NCI-H82 (cell line): ENCODE results near the gene C4BPB.
A peak's percentile ranks its signal among the peaks of the same experiment; 100 is the strongest.

Experiments used
- DNase-seq: peaks from one replicate; lab custom pipeline; 2025; lab: John Stamatoyannopoulos, UW

C4BPB gene

DNA sequence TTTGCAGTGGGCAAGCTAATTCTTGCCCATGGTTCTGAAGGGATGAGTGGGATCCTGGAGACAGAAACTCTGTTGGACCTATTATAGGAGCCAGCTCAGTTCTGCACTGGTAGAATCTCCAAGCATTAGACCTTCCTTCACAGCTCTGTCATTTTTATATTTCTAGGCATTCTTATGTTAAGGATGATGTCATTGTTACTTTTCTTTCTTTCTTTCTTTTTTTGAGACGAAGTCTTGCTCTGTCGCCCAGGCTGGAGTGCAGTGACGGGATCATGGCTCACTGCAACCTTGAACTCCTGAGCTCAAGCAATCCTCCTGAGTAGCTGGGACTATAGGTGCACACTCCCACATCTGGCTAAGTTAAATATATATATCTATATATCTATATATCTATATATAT is 28.1 kb upstream of the C4BPB start:
- no peak for DNase-seq

DNA sequence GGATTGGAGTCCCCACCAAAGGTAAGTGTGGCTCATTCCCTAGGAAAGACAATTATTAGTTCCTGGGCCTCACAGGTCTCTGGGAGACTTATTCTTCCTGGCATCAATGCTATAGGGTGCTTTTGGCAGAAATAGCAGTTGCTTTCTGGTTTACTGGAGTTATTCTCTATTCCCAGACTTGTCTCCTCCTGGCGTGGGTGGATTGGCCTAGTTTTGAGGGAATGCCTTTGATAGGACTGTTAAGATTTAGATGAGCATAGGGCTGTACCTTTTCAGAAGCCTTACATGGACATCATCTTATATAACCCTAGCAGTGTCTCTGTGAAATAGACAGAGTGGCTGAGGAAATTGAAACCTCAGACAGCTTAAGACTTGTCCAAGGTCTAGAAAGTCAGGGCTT is 26.6 kb upstream of the C4BPB start:
- DNase-seq: no peak

DNA sequence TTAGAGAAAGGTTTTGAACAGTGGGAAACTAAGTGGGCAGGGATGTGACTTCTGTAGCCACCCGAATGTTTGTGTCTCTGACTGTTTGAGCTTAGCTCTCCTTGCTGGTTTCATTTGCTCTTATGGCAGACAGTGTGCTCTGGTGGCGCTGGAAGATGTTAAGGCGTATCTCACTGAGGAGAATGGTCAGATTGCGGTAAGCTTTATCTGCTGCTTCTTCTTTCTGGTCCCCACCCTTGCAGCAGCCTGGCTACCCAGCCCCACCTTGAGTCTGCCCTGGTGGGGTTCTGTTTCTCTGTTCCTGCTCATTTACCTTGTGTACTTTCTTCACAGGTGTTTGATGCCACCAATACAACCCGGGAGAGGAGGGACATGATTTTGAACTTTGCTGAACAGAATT is 25.6 kb upstream of the C4BPB start:
- no peak for DNase-seq

DNA sequence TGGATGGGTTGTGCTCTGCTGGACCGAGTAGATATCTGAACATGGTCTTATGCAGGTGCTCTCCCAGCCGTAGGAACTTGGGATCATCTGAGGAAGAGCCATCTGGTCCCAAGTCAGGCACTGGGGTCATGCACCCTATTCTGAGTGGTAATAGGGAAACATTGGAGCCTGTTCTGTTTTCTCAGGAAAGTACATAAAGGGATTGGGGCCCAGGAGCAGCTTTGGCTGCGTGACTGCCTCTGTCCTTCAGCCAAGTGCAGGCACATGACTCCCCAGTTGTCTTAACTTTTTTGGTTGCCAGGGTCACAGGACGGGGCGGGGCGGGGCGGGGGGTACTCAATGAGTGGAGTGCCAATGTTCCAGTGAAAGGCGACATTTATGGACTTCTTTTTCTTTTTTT is 24.1 kb upstream of the C4BPB start:
- no peak for DNase-seq

DNA sequence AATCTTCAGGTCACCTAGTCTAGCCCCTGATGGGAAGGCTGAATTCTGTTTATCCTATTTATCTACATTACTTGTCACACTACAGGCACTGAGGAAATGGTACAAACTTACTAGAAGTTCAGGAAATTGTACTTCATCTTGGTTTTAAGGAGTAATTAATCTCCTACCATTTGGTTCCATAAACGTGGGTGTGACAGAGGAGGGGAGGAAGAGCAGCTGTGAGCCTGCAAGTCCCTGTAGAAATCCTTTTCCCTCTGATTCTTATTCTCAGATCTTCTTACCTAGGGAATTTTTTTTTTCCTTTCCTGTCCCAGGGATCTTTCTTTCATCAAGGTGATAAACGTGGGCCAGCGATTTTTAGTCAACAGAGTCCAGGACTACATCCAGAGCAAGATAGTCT is 21.5 kb upstream of the C4BPB start:
- DNase-seq: no peak

DNA sequence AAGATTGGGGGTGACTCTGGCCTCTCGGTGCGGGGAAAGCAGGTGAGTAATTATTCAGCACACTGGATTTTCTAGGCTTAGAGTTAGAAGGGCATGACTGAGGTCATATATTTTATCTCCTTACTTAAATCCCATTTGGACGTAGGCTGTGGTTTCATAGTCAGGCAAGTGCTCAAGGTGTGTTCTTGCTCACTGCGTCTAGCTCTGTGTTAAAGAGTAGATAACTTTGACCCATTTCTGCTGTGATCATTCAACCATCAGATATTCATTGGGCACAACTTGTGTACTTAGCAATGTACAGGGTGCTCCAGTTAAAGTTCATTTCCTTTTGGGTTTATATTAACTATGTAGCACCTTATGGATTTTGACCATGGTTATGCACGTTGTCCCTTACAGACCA is 21.0 kb upstream of the C4BPB start:
- DNase-seq: peak; percentile 51

DNA sequence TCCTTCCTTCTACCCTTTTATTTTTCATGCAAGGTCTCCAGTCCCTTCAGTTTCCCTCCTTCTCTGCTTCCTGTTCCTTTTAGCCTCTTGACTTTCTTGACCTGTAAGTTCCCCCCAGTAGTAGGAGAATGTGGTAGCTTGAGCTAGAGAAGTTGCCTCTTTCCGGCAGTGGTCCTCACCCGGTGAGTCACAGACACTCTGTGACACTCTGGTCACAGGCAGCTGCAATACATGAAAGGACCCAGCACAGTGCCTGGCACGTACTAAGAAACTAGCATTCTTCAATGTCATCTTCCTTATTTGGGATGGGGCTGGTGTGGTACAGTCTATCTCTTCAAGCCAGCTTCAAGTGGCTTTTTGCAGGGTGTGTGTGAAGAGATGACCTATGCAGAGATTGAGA is 19.6 kb upstream of the C4BPB start:
- no peak for DNase-seq

DNA sequence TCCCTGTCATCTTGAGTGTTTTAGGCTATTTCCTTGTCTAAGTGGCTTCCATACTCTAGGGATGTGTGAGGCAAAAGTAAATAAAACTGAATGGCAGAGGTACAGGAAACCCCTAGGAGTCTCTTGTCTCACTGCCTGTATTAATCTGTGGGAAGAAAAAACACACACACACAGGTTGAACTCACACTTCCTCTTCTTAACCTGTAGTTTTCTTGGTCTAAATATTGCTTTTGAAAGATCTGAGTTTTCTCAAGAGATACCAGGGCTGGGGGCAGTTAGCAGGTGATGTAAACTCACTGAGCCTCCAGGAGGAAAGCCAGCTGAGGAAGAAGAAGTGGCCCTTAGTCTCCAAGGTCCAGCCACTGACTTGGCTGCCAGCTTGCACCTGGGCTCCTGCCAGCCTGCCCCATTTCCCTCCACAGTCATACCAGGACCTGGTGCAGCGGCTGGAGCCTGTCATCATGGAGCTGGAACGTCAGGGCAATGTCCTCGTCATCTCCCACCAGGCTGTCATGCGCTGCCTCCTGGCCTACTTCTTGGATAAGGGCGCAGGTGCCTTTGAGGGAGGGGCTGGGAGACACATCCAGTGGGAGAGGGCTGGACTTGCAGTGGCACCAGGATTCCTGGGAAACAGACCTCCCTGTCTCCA is 18.7 kb upstream of the C4BPB start:
- no peak for DNase-seq

DNA sequence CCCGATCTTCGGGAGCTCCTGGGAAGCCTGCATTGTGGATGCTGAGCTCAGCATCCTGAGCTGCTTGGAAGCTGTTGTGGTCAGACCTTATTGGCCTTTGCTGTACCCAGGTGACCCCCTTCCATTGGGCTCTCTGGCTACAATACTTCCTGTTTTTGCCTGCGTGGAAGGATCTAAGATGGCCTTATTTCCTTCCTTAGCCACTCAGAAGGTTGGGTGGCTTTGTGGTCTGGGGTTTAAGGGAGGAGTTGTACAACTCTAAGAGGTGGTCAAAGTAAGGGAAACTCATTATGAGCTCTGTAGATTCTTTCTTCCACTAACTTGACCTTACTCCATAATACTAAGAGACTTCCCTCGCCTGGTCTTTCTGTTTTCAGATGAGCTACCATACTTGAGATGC is 17.8 kb upstream of the C4BPB start:
- no peak for DNase-seq

DNA sequence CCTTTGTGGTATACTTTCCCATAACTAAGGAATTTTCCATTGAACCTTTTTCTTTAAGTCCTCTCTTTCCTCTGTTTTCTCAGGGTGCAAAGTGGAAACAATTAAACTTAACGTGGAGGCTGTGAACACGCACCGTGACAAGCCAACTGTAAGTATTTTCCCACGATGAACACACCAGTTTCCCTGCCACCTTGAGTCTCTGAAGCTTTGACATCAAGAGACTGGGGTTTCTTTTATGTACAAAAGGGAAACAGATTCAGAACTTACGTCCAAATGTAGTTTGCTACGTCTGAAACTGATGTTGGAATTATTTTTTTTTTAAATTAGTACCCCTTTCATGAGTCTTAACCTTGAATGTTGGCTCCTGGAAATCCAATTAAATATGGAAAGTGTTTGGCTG is 17.2 kb upstream of the C4BPB start:
- DNase-seq: no peak

DNA sequence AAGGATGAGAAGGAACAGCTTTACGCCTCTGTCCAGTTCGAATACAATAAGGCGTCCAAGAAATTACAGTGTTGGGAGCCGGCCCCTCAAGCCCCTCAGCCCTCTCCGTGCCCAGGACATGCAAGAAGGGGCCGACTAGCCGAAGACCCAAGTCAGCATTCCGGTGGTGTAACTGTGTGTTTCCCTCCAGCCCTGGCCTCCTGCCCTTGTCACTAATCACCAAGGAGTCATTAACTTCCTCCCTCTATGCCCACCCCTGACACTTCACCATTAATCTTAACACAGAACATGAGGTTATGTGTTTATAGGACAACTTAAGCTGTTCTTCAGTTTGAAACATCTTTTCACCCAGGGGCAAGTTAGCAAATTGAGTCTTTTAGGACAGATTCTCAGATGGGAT is 16.4 kb upstream of the C4BPB start:
- DNase-seq: no peak

DNA sequence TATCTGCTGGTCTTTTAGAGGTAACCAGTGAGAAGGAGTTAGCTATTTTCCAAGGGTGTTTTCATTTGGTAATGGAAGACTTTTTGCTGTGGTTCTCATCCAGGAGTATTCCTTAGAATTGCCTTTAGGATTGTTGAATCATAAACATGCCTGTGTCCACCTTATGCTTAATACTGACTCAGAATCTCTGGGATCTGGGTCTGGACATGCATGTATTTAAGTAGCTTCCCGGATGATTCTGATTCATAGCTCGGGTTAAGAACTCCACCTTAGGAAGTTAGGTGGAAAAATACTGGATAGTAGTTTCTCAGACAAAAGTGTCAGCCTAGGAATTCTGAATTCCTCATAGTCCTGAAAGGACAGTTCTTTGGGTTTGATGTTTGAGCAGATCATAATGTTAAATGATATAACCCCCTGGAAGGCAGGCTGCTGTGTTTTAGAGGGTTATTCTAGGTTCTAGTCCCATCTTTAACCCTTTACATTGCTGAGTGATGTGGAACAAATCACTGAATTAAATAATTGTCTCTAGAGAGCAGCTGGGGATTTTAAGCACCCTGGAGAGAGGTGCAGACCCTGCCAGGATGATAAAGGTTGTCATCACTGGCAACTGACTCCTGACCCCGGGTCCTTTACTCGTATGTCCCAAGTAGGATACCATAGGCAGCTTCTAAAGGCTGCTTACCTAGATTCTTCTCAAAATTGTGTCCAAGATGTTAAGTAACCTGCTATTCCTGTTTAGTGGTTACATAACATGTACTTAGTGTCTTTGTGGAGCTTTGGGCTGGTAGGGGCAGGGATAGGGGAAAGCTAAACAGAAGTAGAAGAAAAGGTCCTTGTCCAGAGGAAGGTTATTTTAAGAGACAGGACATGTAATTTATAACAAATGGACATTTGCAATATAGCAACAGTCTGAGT is 14.5 kb upstream of the C4BPB start:
- DNase-seq: no peak

DNA sequence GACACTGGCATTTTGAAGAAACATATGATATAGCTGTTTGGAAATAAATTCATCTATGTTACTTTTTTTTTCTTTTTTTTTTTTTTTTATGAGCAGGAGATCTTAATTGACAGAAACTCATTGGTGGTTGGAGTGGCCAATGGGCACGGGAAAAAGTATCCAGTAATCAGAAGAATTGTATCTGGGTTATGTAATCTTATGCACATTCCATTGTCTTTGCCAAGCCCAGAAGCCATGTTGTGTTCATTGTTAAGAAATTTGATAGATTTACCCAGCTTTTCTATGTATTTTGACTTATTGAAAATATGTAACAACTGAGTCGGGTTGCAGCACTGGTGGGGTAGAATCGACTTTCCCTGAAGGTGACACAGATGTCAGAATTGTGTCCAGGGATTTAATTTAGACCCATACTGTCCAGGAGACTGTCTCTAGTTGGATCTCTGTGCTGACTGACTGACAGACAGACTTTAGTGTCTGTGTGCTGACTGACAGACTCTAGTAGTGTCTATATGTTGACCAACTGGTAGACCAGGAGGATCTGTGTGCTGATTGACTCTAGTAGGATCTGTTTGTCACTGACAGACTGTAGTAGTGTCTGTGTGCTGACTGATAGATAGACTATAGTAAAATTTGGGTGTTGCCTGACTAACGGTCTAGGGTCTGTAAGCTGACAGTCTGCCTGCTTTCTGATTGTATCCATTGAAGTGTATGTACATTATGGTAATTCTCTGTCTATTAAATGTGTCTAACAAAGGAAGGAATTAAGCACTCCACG is 12.3 kb upstream of the C4BPB start:
- no peak for DNase-seq

DNA sequence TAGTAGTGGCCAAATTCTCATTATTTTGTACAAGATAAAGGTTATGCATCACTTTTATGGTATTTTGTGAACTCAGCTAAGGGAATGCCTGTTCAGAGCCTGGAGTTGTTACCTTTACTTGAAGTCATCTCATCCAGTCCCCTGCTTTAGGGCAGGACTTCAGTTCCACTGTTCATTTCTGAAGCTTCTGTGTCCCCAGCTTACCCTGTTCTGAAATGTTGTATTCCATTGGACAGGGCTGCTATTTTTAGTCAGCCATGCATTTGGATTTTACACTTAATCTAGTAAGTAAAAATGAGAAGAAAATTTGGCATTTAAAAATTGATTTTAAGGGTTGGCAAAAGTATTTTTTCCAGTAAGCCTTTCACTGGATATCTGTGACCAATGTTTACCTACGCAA is 11.6 kb upstream of the C4BPB start:
- no peak for DNase-seq

DNA sequence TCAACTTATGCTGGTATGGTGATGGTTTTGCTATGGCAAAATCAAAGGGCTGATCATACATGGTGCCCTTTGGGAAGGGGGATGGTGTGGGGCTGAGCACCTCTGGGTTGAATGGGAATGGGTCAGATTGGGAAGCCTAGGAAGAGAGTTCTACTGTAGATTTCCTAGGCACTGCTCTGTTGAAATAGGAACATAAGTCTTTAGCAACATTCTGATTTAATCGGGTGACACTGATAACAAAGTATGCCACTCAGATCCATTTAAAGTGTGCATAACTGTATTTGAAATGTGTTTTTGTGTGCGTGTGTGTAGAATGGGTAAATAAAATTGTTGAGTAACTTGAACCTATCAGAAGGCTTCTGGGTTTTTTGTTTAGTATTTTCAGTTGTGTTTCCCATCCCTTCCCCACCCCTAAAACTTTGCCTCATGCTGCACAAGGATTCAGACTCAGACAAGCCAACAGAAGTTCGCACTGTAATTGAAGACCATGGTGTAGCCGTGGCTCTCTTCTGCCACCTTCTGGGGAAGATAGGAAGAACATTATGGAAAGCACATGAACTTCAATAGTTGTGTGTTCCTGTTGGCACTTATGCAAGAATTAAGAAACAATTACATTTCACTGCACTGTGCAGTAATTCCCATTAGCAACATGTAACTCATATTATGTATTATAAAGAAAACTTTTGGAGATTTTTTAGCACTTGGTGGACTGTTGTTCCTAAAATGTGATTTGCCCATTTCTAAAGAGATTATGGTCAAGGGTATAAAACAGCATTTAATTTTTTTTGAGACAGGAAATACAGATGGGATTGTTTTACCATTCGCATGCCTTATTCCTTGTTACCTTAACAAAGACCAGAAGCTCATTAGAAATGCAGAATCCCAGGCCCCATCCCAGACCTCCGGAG is 10.9 kb upstream of the C4BPB start:
- DNase-seq: peak; percentile 83

DNA sequence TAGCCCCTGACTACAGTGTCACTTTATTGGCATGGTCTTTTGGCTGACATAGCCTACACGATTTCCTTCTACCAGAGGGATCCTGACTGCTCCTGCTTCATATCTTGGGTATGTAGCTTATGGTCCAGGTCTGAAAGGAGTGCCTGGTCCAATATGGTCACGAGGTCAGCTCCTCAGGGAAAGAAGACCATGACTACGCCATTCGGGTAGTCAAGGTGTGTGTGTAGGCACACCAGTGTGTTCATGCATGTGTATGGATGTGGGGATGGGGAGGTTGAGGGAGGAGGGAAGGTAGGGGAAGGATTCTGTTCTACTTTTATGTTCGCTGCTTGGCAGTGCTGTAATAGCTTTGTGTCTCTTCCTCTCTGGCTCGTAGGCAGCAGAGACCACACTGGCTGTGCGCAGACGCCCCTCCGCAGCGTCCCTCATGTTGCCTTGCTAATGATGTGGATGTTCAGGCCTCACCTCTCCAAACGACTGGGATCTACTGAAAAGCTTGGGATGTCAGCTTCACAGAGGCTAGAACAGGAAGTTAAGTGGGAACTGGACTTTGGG is 10.0 kb upstream of the C4BPB start:
- no peak for DNase-seq

DNA sequence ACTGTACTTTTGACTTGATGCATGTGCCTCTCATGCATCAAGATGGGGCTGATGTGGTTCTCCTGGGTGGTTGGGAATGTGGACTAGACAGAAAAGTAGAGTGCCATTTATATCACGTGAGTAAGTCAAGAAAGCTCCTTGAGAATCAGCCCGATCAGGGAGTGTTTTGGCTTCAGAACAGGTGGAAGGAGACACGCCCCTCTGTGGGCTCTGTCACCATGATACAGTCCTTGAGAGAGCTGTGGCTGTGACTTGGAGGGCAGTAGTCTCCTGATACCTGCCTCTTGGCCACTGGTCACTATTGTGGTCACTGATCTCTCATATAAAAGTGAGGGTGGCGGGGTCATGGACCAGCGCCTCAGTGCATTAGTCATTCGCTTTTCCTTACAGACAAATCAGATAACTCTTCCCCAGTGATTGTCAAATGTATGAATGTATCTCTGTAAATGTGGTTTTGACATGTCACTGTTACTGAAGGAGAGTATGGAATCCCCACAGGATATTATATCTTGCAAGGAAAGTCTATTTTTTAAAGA is 8.9 kb upstream of the C4BPB start:
- DNase-seq: no peak

DNA sequence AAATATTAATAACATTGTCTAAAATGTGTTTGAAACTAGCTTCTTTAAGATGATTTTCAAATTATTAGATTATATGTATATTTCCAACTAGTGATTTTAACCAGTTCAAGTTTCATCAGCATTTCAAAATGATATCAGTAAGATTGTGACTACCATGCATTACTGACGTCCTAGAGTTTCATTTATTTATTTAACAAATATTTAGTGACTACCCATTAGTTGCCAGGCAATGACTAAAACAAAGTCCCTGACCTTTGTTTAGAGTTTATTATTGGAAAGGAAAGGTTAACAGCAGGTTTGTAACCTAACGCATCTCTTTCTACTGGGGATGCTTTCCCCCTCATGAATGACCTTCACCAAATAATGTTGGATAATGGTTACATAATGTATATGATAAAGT is 7.6 kb upstream of the C4BPB start:
- DNase-seq: no peak

DNA sequence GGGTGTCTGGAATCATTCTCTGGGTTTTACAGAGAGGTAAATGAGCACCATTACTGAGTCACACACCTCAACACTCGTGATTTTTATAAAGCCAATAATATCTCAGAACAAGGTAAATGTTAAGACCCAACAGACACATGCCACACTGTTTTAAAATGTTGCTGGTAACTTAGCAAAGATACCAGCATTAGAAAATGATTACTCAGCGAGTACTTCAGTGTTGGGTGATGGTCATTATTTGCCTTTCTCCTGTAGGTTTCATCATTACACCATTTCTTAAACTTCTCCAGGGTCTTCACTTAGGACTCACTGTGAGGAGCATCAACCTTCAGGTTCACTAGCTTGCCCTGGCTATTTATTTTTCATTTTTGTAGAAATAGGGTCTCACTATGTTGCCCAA is 6.9 kb upstream of the C4BPB start:
- DNase-seq: no peak

DNA sequence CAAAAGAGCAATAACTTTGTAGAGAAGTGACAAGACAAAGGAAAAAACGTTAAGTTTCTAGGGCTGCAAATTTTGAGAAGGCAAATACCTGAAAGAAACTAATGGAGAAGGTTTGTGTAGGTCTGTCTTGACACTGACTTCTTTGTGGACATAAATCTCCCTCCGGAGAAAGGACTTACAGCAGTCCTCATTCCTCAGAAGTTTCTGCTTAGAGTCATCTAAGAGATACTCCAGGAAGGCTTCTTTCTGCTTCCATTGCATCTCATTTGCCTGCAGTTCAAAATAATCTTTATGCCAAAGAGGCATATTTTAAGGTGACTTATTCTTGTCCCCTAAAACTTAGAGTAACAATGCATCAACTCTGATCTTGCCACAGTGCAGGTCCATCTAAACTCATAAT is 4.4 kb upstream of the C4BPB start:
- DNase-seq: no peak

DNA sequence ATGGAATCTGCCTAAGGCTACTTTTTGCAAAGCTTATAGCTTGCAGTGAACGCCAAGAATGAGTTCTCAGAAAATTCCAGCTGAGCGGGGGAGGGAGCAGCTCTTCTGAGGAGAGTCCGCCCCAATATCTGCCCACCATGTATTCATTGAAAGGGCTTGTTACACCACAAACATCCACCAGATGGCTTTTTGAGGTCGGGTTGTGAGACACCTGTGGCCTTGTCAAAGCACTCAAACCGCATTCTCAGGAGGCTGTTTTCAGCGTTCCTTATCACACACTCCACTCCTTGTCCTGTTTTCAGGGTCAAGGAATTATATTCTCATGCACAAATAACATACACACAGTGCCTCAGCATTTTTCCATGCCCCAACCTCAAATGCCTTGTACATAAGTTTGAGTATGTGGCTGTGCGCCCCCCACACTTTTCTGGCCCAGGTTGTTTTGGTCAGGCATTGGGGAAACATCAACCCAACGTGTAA is 3.9 kb upstream of the C4BPB start:
- DNase-seq: peak; percentile 86
